HCT116 (cell line): ENCODE data around the gene ANXA6.

ENCODE experiments used
- EGR1 ChIP-seq: IDR thresholded peaks from 2 replicates; pipeline ENCODE4 v1.6.1; 2012; ENCODE audit warnings: low read depth
- REST ChIP-seq: IDR thresholded peaks from 2 replicates; pipeline ENCODE4 v1.6.1; 2012; ENCODE audit warnings: low read depth

GRCh38 chr5:151182524-151182900 lies 24.9 kb upstream of the ANXA6 start:
- TF ChIP-seq EGR1 (no peak), REST (no peak)
